GM13976 (cell line): ENCODE data around the gene MVB12B.

Experiments
- DNase-seq: peaks from one replicate; pipeline ENCODE4 v3.0.0; 2012; ENCODE audit warnings: low spot score
- in situ Hi-C: fragments of 300-500 bp; cut with MboI; formaldehyde crosslinking; loops from one replicate; pipeline ENCODE4 v1.12.0; 2022; ENCODE audit warnings: low sequenced_read_pairs, mixed read lengths, inconsistent platforms; ENCODE audit not compliant: unreplicated experiment
- TF ChIP-seq, protein P1 (sequence below): IDR thresholded peaks from 2 replicates; pipeline ENCODE4 v1.5.1; 2012; ENCODE audit warnings: borderline replicate concordance, mild to moderate bottlenecking; ENCODE audit not compliant: insufficient read depth; ENCODE audit errors: extremely low read depth, missing control alignments, control extremely low read depth

Gene MVB12B

DNA sequence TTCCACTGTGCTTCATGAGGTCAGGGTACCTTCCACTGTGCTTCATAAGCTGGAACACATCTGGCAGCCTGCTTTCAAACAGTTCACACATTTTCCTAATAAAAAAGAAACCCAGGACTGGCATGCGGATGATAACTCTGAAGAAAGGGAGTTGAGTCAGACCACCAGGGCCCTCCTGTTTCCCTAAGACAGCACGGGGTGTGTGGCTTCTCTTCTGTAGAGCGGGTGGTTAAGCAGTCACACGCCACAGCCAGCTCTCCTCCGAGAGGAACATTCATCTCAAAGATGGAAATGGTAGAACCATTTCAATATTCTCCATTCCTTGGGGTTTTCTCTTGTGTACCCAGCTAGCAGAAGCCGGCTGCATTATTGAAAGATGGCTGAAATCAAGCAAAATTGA, 159.0 kb downstream of the MVB12B start:
- in situ Hi-C loops: loop anchor here (25.0 kb wide), 1 partner anchor 173 kb away; no protein-coding TSS in a partner anchor
- DNase-seq: no peak
- TF ChIP-seq, protein P1, sequence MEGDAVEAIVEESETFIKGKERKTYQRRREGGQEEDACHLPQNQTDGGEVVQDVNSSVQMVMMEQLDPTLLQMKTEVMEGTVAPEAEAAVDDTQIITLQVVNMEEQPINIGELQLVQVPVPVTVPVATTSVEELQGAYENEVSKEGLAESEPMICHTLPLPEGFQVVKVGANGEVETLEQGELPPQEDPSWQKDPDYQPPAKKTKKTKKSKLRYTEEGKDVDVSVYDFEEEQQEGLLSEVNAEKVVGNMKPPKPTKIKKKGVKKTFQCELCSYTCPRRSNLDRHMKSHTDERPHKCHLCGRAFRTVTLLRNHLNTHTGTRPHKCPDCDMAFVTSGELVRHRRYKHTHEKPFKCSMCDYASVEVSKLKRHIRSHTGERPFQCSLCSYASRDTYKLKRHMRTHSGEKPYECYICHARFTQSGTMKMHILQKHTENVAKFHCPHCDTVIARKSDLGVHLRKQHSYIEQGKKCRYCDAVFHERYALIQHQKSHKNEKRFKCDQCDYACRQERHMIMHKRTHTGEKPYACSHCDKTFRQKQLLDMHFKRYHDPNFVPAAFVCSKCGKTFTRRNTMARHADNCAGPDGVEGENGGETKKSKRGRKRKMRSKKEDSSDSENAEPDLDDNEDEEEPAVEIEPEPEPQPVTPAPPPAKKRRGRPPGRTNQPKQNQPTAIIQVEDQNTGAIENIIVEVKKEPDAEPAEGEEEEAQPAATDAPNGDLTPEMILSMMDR: no peak

DNA sequence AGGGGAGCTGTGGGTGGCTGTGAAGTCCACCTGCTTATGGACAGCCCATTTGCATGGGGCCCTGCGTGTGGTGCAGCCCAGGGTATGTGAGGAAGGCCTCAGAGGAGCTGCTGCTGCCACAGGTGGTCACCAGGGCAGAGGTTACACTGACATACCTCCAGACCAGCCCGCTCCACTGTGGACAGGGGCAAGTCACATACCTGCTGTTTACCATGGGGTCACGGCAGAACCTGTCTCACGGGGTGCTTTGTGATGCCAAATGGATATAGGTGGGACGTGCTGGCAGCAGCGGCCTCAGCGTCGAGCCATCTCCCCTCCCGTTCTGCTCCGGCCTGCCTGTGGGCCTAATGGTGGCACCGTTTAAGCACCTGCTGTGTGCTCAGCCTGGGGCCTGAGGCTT, 159.6 kb downstream of the MVB12B start:
- in situ Hi-C loops: loop anchor here (25.0 kb wide), 1 partner anchor 174 kb away; no protein-coding TSS in a partner anchor
- TF ChIP-seq, protein P1: no peak

DNA sequence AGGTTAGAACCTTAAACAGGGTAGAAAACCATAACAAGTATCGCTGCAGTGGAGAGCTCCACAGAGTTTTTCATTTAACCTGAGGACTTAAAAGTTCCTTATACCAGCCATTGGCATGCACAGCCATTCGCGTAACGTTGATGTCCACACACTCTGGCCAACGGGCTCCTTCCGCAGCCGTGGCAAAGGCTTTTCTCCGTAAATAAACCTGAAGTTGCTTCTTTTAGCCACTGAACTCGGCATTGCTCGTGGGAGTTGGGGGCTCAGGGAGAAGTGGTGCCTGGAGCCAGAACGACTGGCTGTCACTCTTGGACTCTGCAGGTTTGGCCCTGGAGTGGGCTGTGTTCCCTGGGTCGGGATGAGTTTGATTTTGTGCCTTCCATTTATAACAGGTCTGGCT, 161.2 kb downstream of the MVB12B start:
- in situ Hi-C loops: loop anchor here (25.0 kb wide), 1 partner anchor 176 kb away; no protein-coding TSS in a partner anchor
- TF ChIP-seq, protein P1: no peak
- DNase-seq: no peak

More for the DNA sequence above, 159.6 kb downstream of the MVB12B start:
- no peak for DNase-seq

DNA sequence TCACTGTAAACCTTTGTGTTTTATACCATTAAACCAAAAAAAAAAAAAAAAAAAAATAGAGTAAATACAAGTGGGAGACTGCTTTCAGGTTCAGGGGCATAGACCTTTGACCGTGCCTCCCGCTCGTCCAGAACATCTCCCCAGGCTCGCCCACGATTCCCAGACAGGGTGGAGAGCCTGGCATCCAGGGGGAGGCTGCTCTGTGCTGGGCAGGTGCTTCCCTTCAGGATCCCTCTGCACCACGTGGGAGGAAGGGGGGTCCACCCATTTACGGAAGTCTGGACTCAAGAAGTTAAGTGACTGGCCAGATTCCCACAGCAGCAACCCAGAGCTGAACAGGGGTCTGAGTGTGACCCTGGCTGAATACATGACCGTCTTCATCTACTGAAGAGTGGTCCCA, 161.7 kb downstream of the MVB12B start:
- no peak for DNase-seq
- TF ChIP-seq, protein P1: no peak
- in situ Hi-C loops: loop anchor here (25.0 kb wide), 1 partner anchor 176 kb away; no protein-coding TSS in a partner anchor

DNA sequence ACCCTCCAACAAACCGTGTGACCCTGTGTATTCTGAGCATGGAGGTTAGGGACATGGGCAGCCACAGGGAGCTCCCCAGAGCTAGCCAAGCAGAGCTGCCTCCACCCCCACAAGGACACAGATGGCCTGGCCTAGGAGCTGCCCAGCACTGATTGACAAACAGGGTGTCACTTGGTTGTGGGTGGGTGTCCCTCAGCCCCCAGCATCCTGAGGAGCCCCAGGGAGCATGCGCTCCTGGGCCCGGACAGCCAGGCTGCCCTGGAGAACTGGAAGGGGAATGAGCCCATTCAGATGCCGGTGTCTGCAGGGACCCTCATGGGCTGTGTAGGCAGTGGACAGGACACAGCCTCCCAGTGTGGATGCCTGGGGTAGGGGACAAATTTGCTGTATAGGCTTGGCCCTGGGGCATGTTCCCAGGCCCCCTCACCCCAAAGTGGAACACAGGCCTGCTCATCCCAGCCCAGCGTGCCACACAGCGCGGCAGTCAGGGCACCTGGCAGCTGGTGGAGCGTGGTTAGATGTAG, 162.3 kb downstream of the MVB12B start:
- in situ Hi-C loops: loop anchor here (25.0 kb wide), 1 partner anchor 177 kb away; no protein-coding TSS in a partner anchor
- DNase-seq: no peak
- TF ChIP-seq, protein P1: no peak

DNA sequence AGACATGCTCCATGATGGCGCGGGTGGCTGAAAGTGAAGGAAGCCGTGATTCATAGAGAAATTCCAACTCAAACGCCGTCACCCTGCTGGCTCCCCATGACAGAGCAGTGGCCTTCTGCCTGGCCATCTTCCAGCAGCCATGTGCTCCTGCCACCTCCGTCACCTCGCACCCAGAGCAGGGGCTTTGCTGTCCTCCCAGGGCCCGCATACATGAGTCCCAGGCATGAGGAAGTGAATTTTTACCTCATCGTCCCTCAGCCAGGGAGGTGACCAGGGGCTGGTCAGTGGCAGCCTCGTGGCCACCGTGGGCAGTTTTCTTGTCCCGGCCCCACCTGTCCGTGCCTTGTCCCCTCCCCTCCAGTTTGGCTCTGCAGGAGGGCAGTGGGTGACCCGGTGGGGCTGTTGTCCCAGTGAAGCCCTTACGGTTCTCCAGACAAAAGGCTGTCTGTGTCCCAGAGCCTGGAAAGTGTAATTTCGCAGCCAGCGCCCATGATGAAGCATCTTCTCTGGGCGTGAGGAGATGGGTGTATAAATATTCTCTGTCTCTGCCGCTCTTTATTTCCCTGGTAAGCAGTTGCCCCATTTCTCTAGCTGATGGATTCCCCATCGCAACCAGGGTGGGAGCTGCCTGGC, 163.1 kb downstream of the MVB12B start:
- DNase-seq: no peak
- TF ChIP-seq, protein P1: no peak
- in situ Hi-C loops: loop anchor here (25.0 kb wide), 1 partner anchor 177 kb away; no protein-coding TSS in a partner anchor

DNA sequence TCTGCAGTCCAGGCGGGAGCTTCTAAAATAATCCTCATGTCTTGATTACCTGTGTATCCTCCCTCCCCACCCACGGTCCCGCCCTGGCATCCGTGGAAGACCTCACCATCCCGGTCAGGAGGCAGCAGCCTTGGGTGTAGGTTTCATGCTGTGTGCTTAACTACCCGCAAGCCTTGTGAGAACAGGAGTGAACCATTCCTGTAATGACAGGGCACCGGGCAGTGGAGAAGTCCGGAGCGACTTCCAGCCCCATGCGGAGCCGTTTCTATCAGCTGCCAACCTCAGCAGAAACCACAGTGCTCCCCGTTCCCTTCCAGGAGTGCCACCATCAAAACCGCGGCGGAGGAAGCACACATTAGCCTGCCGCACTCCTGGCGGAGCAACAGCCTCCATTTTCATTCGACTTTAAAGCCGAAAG, 163.6 kb downstream of the MVB12B start:
- in situ Hi-C loops: loop anchor here (25.0 kb wide), 1 partner anchor 178 kb away; no protein-coding TSS in a partner anchor
- no peak for DNase-seq
- TF ChIP-seq, protein P1: no peak
